Activated CD4-positive, alpha-beta T cell treated with anti-CD3 and anti-CD28 coated beads, Interleukin-2, amount 50 U/mL, for 4 hours (primary cell): ENCODE data around the gene DOCK2.

Source experiments
- DNase-seq, 2 experiments: peaks; one replicate each; pipeline ENCODE4 v3.0.0-alpha.2; 2020

DOCK2 gene

GRCh38 chr5:170108266-170108785, 471.3 kb downstream of the DOCK2 start:
- DNase-seq, result no peak

GRCh38 chr5:170109059-170110031, 472.3 kb downstream of the DOCK2 start:
- no peak for DNase-seq

GRCh38 chr5:170110403-170111087, 473.5 kb downstream of the DOCK2 start:
- no peak for DNase-seq

- no peak for DNase-seq
Measured at GRCh38 chr5:170111088-170111785, 474.2 kb downstream of the DOCK2 start.

GRCh38 chr5:170112876-170113521, 475.9 kb downstream of the DOCK2 start:
- DNase-seq, result no peak

GRCh38 chr5:170113522-170113900, 476.4 kb downstream of the DOCK2 start:
- no peak for DNase-seq

GRCh38 chr5:170114271-170114670, 477.2 kb downstream of the DOCK2 start:
- DNase-seq, result no peak

- DNase-seq, result no peak
Measured at GRCh38 chr5:170115925-170116324, 478.9 kb downstream of the DOCK2 start.

GRCh38 chr5:170117736-170118135, 480.7 kb downstream of the DOCK2 start:
- DNase-seq, result no peak

- DNase-seq, result no peak
Measured at GRCh38 chr5:170120576-170120975, 483.5 kb downstream of the DOCK2 start.

GRCh38 chr5:170121321-170121720, 484.2 kb downstream of the DOCK2 start:
- no peak for DNase-seq

- no peak for DNase-seq
Measured at GRCh38 chr5:170126061-170126460, 489.0 kb downstream of the DOCK2 start.

- no peak for DNase-seq
Measured at GRCh38 chr5:170126626-170127025, 489.6 kb downstream of the DOCK2 start.

GRCh38 chr5:170131235-170131634, 494.2 kb downstream of the DOCK2 start:
- DNase-seq, result no peak

GRCh38 chr5:170132269-170132975, 495.3 kb downstream of the DOCK2 start:
- no peak for DNase-seq
